DND-41 (cell line): ENCODE results near the gene ZIC4.

Source experiments
- ATAC-seq: fragments of 200-7000 bp; cut with Tn5 transposase; 3 replicates; pipeline ENCODE4 v1.9.1; 2021; ENCODE audit warnings: low read depth; ENCODE audit not compliant: insufficient read depth
- DNase-seq: peaks from one replicate; pipeline ENCODE4 v3.0.0-alpha.2; 2020
- H2AFZ ChIP-seq: 2 replicates; pipeline ENCODE4 v1.6.0; 2012; ENCODE audit warnings: low read depth, low read length
- H3K27ac ChIP-seq: 2 replicates; pipeline ENCODE4 v1.5.1; 2012; ENCODE audit warnings: low read length, inconsistent platforms
- H3K27me3 ChIP-seq: fragments of 200-600 bp; sonication (generic); 2 replicates; pipeline ENCODE4 v1.6.0; 2012; ENCODE audit warnings: low read length, mild to moderate bottlenecking, inconsistent platforms; ENCODE audit not compliant: insufficient read depth, poor library complexity
- H3K36me3 ChIP-seq: 2 replicates; pipeline ENCODE4 v1.5.1; 2012; ENCODE audit warnings: low read length, inconsistent platforms; ENCODE audit not compliant: insufficient read depth
- H3K4me1 ChIP-seq: 2 replicates; pipeline ENCODE4 v1.5.1; 2012; ENCODE audit warnings: mild to moderate bottlenecking, low read length; ENCODE audit not compliant: insufficient read depth
- H3K4me2 ChIP-seq: 2 replicates; pipeline ENCODE4 v1.6.0; 2012; ENCODE audit warnings: mild to moderate bottlenecking, moderate library complexity, low read length, inconsistent platforms; ENCODE audit not compliant: insufficient read depth
- H3K4me3 ChIP-seq, 2 experiments: fragments of 200-600 bp in 1 of 2; shearing (Covaris generic) in 1 of 2; 2 replicates each; pipeline ENCODE4 v1.5.1; 2012 to 2016; ENCODE audit warnings: inconsistent platforms in 2 of 2, low read length in 2 of 2, mild to moderate bottlenecking in 2 of 2, low read depth in 1 of 2, moderate library complexity in 1 of 2
- H3K79me2 ChIP-seq: 2 replicates; pipeline ENCODE4 v1.6.0; 2012; ENCODE audit warnings: low read length, inconsistent platforms; ENCODE audit not compliant: insufficient read depth
- H3K9ac ChIP-seq: 2 replicates; pipeline ENCODE4 v1.6.0; 2012; ENCODE audit warnings: low read depth, mild to moderate bottlenecking, inconsistent platforms, low read length, moderate library complexity
- H3K9me3 ChIP-seq: 2 replicates; pipeline ENCODE4 v1.5.1; 2012; ENCODE audit warnings: low read length, moderate library complexity, mild to moderate bottlenecking, inconsistent platforms; ENCODE audit not compliant: insufficient read depth, severe bottlenecking
- H4K20me1 ChIP-seq: 2 replicates; pipeline ENCODE4 v1.6.0; 2012; ENCODE audit warnings: low read length; ENCODE audit not compliant: insufficient read depth
- EZH2 ChIP-seq: IDR thresholded peaks from 3 replicates; pipeline ENCODE4 v1.6.1; 2012; ENCODE audit warnings: borderline replicate concordance, low read depth, mild to moderate bottlenecking, moderate library complexity, low read length, inconsistent platforms; ENCODE audit not compliant: severe bottlenecking
- TF ChIP-seq, protein P1 (sequence below): IDR thresholded peaks from 2 replicates; pipeline ENCODE4 v1.5.1; 2012; ENCODE audit warnings: borderline replicate concordance, low read length, moderate library complexity, mild to moderate bottlenecking; ENCODE audit not compliant: poor library complexity, severe bottlenecking; ENCODE audit errors: extremely low read depth

The ZIC4 gene

GRCh38 chr3:147426931-147427330 lies 20.6 kb upstream of the ZIC4 start:
- H4K20me1 ChIP-seq, result no peaks in the 10 kb centered on the region
- H3K4me3 ChIP-seq, result no peak overlapping the region
- DNase-seq (no peak), ATAC-seq (no peak)
- no peaks in the 10 kb centered on the region for H3K4me1 ChIP-seq
- no peaks in the 10 kb centered on the region for H3K27me3 ChIP-seq
- no peaks in the 10 kb centered on the region for H3K36me3 ChIP-seq
- no peak overlapping the region for H3K9ac ChIP-seq
- H3K27ac ChIP-seq, result no peak overlapping the region
- no peak overlapping the region for H2AFZ ChIP-seq
- no peaks in the 10 kb centered on the region for H3K79me2 ChIP-seq
- no peak overlapping the region for H3K4me2 ChIP-seq
- no peaks in the 10 kb centered on the region for H3K9me3 ChIP-seq
- no peak for TF ChIP-seq EZH2
- TF ChIP-seq, protein P1, sequence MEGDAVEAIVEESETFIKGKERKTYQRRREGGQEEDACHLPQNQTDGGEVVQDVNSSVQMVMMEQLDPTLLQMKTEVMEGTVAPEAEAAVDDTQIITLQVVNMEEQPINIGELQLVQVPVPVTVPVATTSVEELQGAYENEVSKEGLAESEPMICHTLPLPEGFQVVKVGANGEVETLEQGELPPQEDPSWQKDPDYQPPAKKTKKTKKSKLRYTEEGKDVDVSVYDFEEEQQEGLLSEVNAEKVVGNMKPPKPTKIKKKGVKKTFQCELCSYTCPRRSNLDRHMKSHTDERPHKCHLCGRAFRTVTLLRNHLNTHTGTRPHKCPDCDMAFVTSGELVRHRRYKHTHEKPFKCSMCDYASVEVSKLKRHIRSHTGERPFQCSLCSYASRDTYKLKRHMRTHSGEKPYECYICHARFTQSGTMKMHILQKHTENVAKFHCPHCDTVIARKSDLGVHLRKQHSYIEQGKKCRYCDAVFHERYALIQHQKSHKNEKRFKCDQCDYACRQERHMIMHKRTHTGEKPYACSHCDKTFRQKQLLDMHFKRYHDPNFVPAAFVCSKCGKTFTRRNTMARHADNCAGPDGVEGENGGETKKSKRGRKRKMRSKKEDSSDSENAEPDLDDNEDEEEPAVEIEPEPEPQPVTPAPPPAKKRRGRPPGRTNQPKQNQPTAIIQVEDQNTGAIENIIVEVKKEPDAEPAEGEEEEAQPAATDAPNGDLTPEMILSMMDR, result no peak

GRCh38 chr3:147425388-147425850 lies 19.1 kb upstream of the ZIC4 start:
- Histone ChIP-seq H3K27ac (no peak overlapping the region), H3K9ac (no peak overlapping the region), H3K9me3 (peaks cover 5% of the 10 kb centered on the region), H3K4me3 (no peak overlapping the region), H2AFZ (no peak overlapping the region), H3K36me3 (no peaks in the 10 kb centered on the region), H3K27me3 (no peaks in the 10 kb centered on the region), H4K20me1 (no peaks in the 10 kb centered on the region), H3K79me2 (no peaks in the 10 kb centered on the region), H3K4me1 (no peaks in the 10 kb centered on the region), H3K4me2 (no peak overlapping the region)
- ATAC-seq (no peak), DNase-seq (no peak)
- TF ChIP-seq EZH2, result no peak
- TF ChIP-seq, protein P1, result no peak

DNA sequence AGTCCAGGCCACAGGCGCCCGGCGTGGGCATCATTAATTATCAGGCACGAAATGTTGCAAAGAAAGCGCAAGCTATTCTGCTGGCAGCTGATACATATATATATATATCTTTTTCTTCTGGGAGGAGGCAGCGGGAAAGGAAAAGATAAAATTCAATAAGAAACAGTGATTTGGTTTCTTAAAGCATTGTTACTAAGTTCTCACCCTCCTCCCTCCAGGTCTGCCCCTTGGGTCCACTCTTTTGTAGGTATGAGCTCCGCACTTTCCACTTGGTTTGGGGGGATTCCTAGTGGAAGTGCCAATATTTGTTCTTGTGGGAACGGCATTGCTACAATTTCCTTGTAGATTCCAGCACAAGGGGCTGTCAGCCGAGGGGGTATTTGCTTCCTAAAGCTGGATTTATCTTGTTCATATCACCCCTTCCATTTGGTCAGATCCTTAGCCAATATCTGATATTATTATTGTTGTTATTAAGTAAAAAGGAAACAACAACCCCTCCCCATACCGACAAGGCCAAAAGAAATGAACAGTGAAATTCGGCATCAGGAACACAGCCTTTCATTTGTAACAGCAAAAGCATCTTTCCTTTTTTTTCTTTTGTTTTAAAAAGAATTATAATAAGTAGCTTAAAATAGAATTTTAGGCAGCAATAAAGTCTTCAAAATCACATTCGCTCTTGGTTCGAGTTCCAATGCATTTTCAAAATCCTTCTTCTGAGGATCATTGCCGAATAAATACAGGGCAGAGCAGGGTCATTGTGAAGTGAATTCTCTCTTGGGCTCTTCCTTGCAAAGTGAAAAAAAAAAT lies 18.4 kb upstream of the ZIC4 start:
- Histone ChIP-seq H3K27me3 (no peaks in the 10 kb centered on the region), H3K4me2 (no peak overlapping the region), H4K20me1 (no peaks in the 10 kb centered on the region), H3K9ac (no peak overlapping the region), H3K4me3 (no peak overlapping the region), H3K27ac (no peak overlapping the region), H3K79me2 (no peaks in the 10 kb centered on the region), H3K36me3 (no peaks in the 10 kb centered on the region), H3K4me1 (no peaks in the 10 kb centered on the region), H2AFZ (no peak overlapping the region), H3K9me3 (peaks cover 11% of the 10 kb centered on the region)
- DNase-seq, result no peak
- no peak for TF ChIP-seq EZH2
- TF ChIP-seq, protein P1, result no peak
- ATAC-seq, result no peak
